Umbilical cord (tissue), 2 donors: ENCODE measurements around the gene CFHR4. TPM values are rescaled to one million over a fixed set of nuclear protein-coding genes. Genes with fewer than 3 reads are reported as not detected.
"Not testable (repeated sequence)": the region's sequence is repeated elsewhere in the genome, so short reads cannot be mapped to it uniquely, and the experiment has no call there.

Experiments
- DNase-seq: peaks from one replicate; pipeline ENCODE4 v3.0.0-alpha.2; 2015; ENCODE audit warnings: low spot score
- total RNA-seq: library from RNA; depleted of rRNA; stranded (reverse); fragments of >200 nt; gene quantifications from one replicate; pipeline ENCODE4 v1.2.3, GENCODE V29; 2014; ENCODE audit warnings: low replicate concordance; ENCODE audit not compliant: insufficient read depth

The CFHR4 gene
- total RNA-seq, 1 donor from 2014 or later: not detected

DNA sequence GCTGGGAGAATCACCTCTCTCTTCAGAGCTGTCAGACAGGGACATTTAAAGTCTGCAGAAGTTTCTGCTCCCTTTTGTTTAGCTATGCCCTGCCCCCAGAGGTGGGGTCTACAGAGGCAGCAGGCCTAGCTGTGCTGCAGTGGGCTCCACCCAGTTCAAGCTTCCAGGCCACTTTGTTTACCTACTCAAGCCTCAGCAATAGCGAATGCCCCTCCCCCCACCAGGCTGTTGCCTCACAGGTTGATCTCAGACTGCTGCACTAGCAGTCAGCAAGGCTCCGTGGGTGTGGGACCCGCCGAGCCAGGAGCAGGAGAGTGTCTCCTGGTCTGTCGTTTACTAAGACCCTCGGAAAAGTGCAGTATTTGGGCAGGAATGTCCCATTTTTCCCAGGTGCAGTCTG, 53.6 kb downstream of the CFHR4 start:
- DNase-seq: not testable (repeated sequence)

GRCh38 chr1:196943568-196943967, 55.7 kb downstream of the CFHR4 start, which contains the start of gene CFHR2:
CFHR2 (plus strand) TSS chr1:196943738; CDS start chr1:196943881, 143 bp downstream.
- not testable (repeated sequence) for DNase-seq

GRCh38 chr1:196951711-196952394, 64.0 kb downstream of the CFHR4 start:
- no peak for DNase-seq

DNA sequence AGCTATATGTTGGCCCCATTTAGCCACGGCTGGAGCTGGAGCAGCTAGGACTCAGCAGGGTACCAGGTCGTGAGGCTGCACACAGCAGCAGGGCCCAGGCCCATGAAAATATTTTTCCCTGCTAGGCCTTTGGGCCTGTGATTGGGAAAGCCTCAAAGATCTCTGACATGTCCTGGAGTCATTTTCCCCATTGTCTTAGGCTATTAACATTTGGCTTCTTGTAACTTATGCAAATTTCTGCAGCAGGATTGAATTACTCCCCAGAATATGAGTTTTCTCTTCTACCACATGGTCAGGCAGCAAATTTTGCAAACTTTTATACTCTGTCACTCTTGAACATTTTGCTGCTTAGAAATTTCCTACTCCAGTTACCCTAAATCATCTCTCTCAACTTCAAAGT, 66.9 kb downstream of the CFHR4 start:
- no peak for DNase-seq

DNA sequence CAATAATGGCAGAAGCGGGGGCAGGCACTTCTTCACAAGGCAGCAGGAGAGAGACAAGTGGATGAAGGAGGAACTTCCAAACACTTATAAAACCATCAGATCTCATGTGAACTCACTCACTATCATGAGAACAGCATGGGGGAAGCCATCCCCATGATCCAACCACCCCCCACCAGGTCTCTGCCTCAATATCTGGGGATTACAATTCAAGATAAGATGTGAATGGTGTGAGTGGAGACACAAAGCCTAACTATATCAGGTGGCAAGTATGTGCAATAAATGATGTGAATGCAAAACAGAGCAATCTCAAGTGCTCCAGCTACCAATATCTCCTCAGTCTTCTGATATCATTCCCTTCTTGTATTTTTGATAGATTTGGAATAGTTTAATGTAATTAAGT, 68.1 kb downstream of the CFHR4 start:
- no peak for DNase-seq

- no peak for DNase-seq
Observed at GRCh38 chr1:196960854-196961253, 73.0 kb downstream of the CFHR4 start.

Other genes with a start within 250 kb of the CFHR4 start
- 60.4 TPM for gene CFH, start 236.0 kb upstream of the CFHR4 start, total RNA-seq
- 22.6 TPM for gene CFHR3, start 113.2 kb upstream of the CFHR4 start, total RNA-seq
- gene CFHR1, start 68.3 kb upstream of the CFHR4 start, total RNA-seq: 5.5 TPM
- gene CFHR2, start 55.7 kb downstream of the CFHR4 start, total RNA-seq: 4.3 TPM
- gene CFHR5, start 89.5 kb downstream of the CFHR4 start, total RNA-seq: 0.72 TPM
- not detected for gene F13B, start 179.2 kb downstream of the CFHR4 start, total RNA-seq